SU-DHL-6 (cell line): Measurements from ENCODE around the gene IFI44.

Experiments
- H2AFZ ChIP-seq: fragments of 200-600 bp; sonication (generic); 2 replicates; pipeline ENCODE4 v1.6.1; 2014; ENCODE audit warnings: low read depth, mild to moderate bottlenecking, moderate library complexity, mixed read lengths, antibody characterized with exemption, low read length; ENCODE audit not compliant: severe bottlenecking
- H3F3A ChIP-seq: fragments of 200-600 bp; shearing (Covaris generic); 2 replicates; pipeline ENCODE4 v1.6.0; 2016; ENCODE audit warnings: antibody characterized with exemption, mild to moderate bottlenecking; ENCODE audit not compliant: insufficient read depth
- H3K27ac ChIP-seq: fragments of 200-600 bp; sonication (generic); 2 replicates; pipeline ENCODE4 v1.5.1; 2016; ENCODE audit warnings: low read depth, mild to moderate bottlenecking, low read length, moderate library complexity, mixed read lengths
- H3K27me3 ChIP-seq: fragments of 200-600 bp; sonication (generic), shearing (Covaris generic); 2 replicates; pipeline ENCODE4 v1.6.0; 2014; ENCODE audit warnings: mild to moderate bottlenecking, low read length
- H3K36me3 ChIP-seq: fragments of 200-600 bp; sonication (generic); 2 replicates; pipeline ENCODE4 v1.6.1; 2014; ENCODE audit warnings: mild to moderate bottlenecking, low read length, mixed read lengths
- H3K4me2 ChIP-seq: fragments of 300-600, 200-600 bp; shearing (Covaris generic), sonication (generic); 2 replicates; pipeline ENCODE4 v1.6.0; 2014; ENCODE audit warnings: low read length, low read depth, mild to moderate bottlenecking; ENCODE audit not compliant: poor library complexity, severe bottlenecking
- H3K4me3 ChIP-seq: fragments of 200-600 bp; sonication (generic); 2 replicates; pipeline ENCODE4 v1.5.1; 2014; ENCODE audit warnings: antibody characterized with exemption, low read length, mild to moderate bottlenecking, mixed read lengths; ENCODE audit not compliant: insufficient read depth, poor library complexity, severe bottlenecking
- H3K79me2 ChIP-seq: fragments of 200-600 bp; sonication (generic); 2 replicates; pipeline ENCODE4 v1.6.1; 2014; ENCODE audit warnings: mild to moderate bottlenecking, low read length, moderate library complexity; ENCODE audit not compliant: insufficient read depth
- H3K9ac ChIP-seq: fragments of 200-600 bp; sonication (generic); 2 replicates; pipeline ENCODE4 v1.7.0; 2014; ENCODE audit warnings: mild to moderate bottlenecking, low read length
- H3K9me2 ChIP-seq: fragments of 200-600 bp; sonication (generic); replicated peaks from 2 replicates; pipeline ENCODE4 v1.6.1; 2014; ENCODE audit warnings: low read length; ENCODE audit not compliant: insufficient read depth
- H3K9me3 ChIP-seq: fragments of 200-600 bp; sonication (generic); 2 replicates; pipeline ENCODE4 v1.6.1; 2014; ENCODE audit warnings: low read length, mixed read lengths; ENCODE audit not compliant: insufficient read depth
- H4K20me1 ChIP-seq: fragments of 200-600 bp; sonication (generic); 2 replicates; pipeline ENCODE4 v1.6.1; 2014; ENCODE audit warnings: low read depth, mild to moderate bottlenecking, antibody characterized with exemption, low read length, moderate library complexity, mixed read lengths
- CTCF ChIP-seq: fragments of 200-600 bp; sonication (generic); IDR thresholded peaks from one replicate; pipeline ENCODE4 v1.5.1; 2017; ENCODE audit warnings: antibody characterized with exemption, mild to moderate bottlenecking, low read length, moderate library complexity; ENCODE audit not compliant: insufficient read depth, poor library complexity, severe bottlenecking
- EZH2phosphoT487 ChIP-seq: fragments of 200-600 bp; sonication (generic), shearing (Covaris generic); conservative IDR thresholded peaks from 2 replicates; pipeline ENCODE4 v1.6.1; 2018; ENCODE audit warnings: mild to moderate bottlenecking, antibody characterized with exemption, low read length, moderate library complexity, mixed read lengths

Gene IFI44

GRCh38 chr1:78607944-78608343, 41.7 kb upstream of the IFI44 start:
- Histone ChIP-seq H4K20me1 (no peaks in the 10 kb centered on the region), H3K4me3 (no peak overlapping the region), H2AFZ (no peak overlapping the region), H3F3A (no peaks in the 10 kb centered on the region), H3K9me3 (no peaks in the 10 kb centered on the region), H3K27me3 (no peaks in the 10 kb centered on the region), H3K79me2 (no peaks in the 10 kb centered on the region), H3K27ac (no peak overlapping the region), H3K4me2 (no peak overlapping the region), H3K36me3 (no peaks in the 10 kb centered on the region), H3K9ac (no peak overlapping the region), H3K9me2 (no peaks in the 10 kb centered on the region)
- no peak for TF ChIP-seq EZH2phosphoT487
- TF ChIP-seq CTCF = no peak

GRCh38 chr1:78617615-78618026, 32.0 kb upstream of the IFI44 start:
- H3K4me3 ChIP-seq = no peak overlapping the region
- H3F3A ChIP-seq = no peaks in the 10 kb centered on the region
- H3K36me3 ChIP-seq = no peaks in the 10 kb centered on the region
- H3K4me2 ChIP-seq = no peak overlapping the region
- H3K27me3 ChIP-seq = no peaks in the 10 kb centered on the region
- no peaks in the 10 kb centered on the region for H3K9me3 ChIP-seq
- TF ChIP-seq EZH2phosphoT487 (no peak), CTCF (peak; percentile 51)
- H3K79me2 ChIP-seq = no peaks in the 10 kb centered on the region
- no peak overlapping the region for H3K27ac ChIP-seq
- H3K9ac ChIP-seq = no peak overlapping the region
- no peak overlapping the region for H2AFZ ChIP-seq
- no peaks in the 10 kb centered on the region for H4K20me1 ChIP-seq
- no peaks in the 10 kb centered on the region for H3K9me2 ChIP-seq

- no peaks in the 10 kb centered on the region for H3K79me2 ChIP-seq
- no peak overlapping the region for H3K9ac ChIP-seq
- no peaks in the 10 kb centered on the region for H3K9me2 ChIP-seq
- no peak overlapping the region for H3K4me3 ChIP-seq
- H3K4me2 ChIP-seq = no peak overlapping the region
- H3K27ac ChIP-seq = no peak overlapping the region
- H2AFZ ChIP-seq = no peak overlapping the region
- no peaks in the 10 kb centered on the region for H3K27me3 ChIP-seq
- H3K9me3 ChIP-seq = no peaks in the 10 kb centered on the region
- no peaks in the 10 kb centered on the region for H3K36me3 ChIP-seq
- no peaks in the 10 kb centered on the region for H3F3A ChIP-seq
- no peaks in the 10 kb centered on the region for H4K20me1 ChIP-seq
- no peak for TF ChIP-seq EZH2phosphoT487
- TF ChIP-seq CTCF = no peak
Observed at GRCh38 chr1:78619032-78619431, 30.6 kb upstream of the IFI44 start.

DNA sequence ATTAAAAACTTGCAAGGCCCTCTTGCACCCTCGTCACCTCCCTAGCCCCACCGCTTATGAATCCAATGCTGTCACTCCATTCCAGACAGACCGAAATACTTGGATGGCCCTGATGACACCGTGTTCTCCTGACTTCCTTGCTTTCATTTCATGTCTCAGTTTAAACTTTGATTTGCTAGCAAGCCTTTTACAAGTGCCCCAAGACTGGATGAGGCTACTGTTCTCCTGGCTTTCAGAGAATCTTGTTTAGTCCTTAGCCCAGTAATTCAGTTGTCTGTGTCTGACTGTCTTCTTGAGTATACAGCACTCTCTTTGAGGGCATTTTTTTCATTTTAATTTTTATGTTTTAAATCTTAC, 30.2 kb upstream of the IFI44 start:
- H3K4me2 ChIP-seq = no peak overlapping the region
- H3K4me3 ChIP-seq = no peak overlapping the region
- no peaks in the 10 kb centered on the region for H4K20me1 ChIP-seq
- H3K9me2 ChIP-seq = no peaks in the 10 kb centered on the region
- no peaks in the 10 kb centered on the region for H3F3A ChIP-seq
- H3K9me3 ChIP-seq = no peaks in the 10 kb centered on the region
- H2AFZ ChIP-seq = no peak overlapping the region
- TF ChIP-seq CTCF (no peak), EZH2phosphoT487 (no peak)
- H3K36me3 ChIP-seq = no peaks in the 10 kb centered on the region
- H3K9ac ChIP-seq = no peak overlapping the region
- no peak overlapping the region for H3K27ac ChIP-seq
- no peaks in the 10 kb centered on the region for H3K79me2 ChIP-seq
- no peaks in the 10 kb centered on the region for H3K27me3 ChIP-seq
